AG04450 (cell line): Measurements from ENCODE around the gene FXN. TPM values are rescaled to one million over a fixed set of nuclear protein-coding genes. Genes with fewer than 3 reads are reported as not detected.

Source experiments
- CTCF ChIA-PET: fragments of 300-600, 350-600 bp; formaldehyde crosslinking; extraction: SDS; loops from one replicate; lab custom pipeline; 2022; ENCODE audit warnings: antibody characterized with exemption, inconsistent platforms; lab: Charles Lee
- POLR2A ChIA-PET: fragments of 350-600 bp; formaldehyde crosslinking; extraction: SDS; loops from one replicate; lab custom pipeline; 2021; ENCODE audit warnings: antibody characterized with exemption, inconsistent platforms; lab: Yijun Ruan, JAX
- DNase-seq: peaks from one replicate; pipeline ENCODE4 v3.0.0-alpha.2; 2011; ENCODE audit warnings: low read depth, low spot score
- H3K27ac ChIP-seq: one replicate; pipeline ENCODE4 v1.5.1; 2012; ENCODE audit warnings: low read depth, low read length, control low read depth
- H3K27me3 ChIP-seq: one replicate; pipeline ENCODE4 v1.6.0; 2012; ENCODE audit warnings: low read length; ENCODE audit not compliant: control insufficient read depth, insufficient read depth
- H3K4me3 ChIP-seq: 2 replicates; pipeline ENCODE4 v1.5.1; 2011; ENCODE audit warnings: mild to moderate bottlenecking, low read depth, low read length, control low read depth
- H3K9me3 ChIP-seq: 2 replicates; pipeline ENCODE4 v1.5.1; 2012; ENCODE audit warnings: low read length; ENCODE audit not compliant: control insufficient read depth, insufficient read depth
- polyA plus RNA-seq: library from polyadenylated mRNA; depleted of rRNA; stranded (reverse); fragments of >200 nt; gene quantifications from 2 replicates; pipeline ENCODE4 v1.2.3, GENCODE V29; 2011
- TF ChIP-seq, protein P1 (sequence below): IDR thresholded peaks from 2 replicates; pipeline ENCODE4 v1.5.1; 2011; ENCODE audit warnings: low read depth, low read length, control low read depth, inconsistent platforms

Gene FXN
- polyA plus RNA-seq, 1 experiment = 18.0 TPM

DNA sequence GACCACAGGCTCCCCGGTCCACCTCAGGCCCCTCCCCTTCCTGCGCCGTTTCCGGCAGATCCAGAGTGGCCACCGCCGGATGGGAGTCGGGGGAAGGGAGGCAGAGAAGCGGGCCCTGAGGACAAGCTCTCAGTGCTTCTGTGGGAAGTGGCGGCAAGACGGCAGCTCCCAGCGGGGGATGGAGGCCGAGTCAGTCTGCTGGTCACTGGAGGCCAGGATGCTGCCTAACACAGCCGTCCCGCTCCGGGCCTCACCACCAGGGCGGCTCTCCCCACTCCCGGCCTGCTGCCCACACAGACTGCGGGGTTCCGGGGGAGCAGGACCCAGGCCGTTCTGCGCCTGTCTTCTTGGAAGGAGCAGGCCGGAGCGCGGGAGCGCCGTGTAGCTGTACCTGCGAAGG, 31.4 kb downstream of the FXN start:
- POLR2A ChIA-PET = interaction anchor here (0.6 kb wide), 1 partner anchor 356 kb away, joined by 4 read pairs; no protein-coding TSS in a partner anchor
- CTCF ChIA-PET = no interaction called here

GRCh38 chr9:69070201-69070600, 34.6 kb downstream of the FXN start:
- CTCF ChIA-PET = no interaction called here
- no peaks in the 10 kb centered on the region for H3K27me3 ChIP-seq
- no peak overlapping the region for H3K27ac ChIP-seq
- no peak overlapping the region for H3K4me3 ChIP-seq
- TF ChIP-seq, protein P1, sequence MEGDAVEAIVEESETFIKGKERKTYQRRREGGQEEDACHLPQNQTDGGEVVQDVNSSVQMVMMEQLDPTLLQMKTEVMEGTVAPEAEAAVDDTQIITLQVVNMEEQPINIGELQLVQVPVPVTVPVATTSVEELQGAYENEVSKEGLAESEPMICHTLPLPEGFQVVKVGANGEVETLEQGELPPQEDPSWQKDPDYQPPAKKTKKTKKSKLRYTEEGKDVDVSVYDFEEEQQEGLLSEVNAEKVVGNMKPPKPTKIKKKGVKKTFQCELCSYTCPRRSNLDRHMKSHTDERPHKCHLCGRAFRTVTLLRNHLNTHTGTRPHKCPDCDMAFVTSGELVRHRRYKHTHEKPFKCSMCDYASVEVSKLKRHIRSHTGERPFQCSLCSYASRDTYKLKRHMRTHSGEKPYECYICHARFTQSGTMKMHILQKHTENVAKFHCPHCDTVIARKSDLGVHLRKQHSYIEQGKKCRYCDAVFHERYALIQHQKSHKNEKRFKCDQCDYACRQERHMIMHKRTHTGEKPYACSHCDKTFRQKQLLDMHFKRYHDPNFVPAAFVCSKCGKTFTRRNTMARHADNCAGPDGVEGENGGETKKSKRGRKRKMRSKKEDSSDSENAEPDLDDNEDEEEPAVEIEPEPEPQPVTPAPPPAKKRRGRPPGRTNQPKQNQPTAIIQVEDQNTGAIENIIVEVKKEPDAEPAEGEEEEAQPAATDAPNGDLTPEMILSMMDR = no peak
- H3K9me3 ChIP-seq = no peaks in the 10 kb centered on the region; the same call in 1 of the 2 replicates
- DNase-seq = no peak
- POLR2A ChIA-PET = no interaction called here

More for the DNA sequence above, 31.4 kb downstream of the FXN start:
- no peak for DNase-seq
- H3K27me3 ChIP-seq = no peaks in the 10 kb centered on the region
- H3K9me3 ChIP-seq = no peaks in the 10 kb centered on the region; the same call in 1 of the 2 replicates
- TF ChIP-seq, protein P1 = no peak
- no peak overlapping the region for H3K27ac ChIP-seq
- H3K4me3 ChIP-seq = no peak overlapping the region

DNA sequence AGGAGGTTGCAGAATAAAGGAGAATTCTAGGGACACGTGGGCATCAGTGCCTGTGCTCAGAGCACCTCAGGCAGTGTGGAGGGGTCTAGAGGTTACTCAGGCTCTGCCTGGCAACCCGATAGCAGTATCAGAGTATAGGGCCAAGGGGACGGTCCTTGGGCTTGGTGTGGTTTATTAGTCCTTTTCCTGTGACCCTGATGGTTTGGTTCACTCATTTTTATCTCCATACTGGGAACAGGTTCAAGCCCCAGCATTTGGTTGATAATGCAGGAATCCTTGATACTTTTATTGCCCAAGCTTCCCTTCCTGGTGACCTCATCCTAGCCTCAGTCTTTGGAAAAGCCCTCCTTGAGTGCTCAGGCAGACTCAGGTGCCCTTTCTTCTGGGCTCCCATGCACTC, 35.5 kb downstream of the FXN start:
- Histone ChIP-seq H3K9me3 (no peaks in the 10 kb centered on the region; the same call in 1 of the 2 replicates), H3K27me3 (no peaks in the 10 kb centered on the region), H3K4me3 (no peak overlapping the region), H3K27ac (no peak overlapping the region)
- ChIA-PET CTCF (no interaction called here), POLR2A (no interaction called here)
- TF ChIP-seq, protein P1 = no peak
- DNase-seq = no peak

DNA sequence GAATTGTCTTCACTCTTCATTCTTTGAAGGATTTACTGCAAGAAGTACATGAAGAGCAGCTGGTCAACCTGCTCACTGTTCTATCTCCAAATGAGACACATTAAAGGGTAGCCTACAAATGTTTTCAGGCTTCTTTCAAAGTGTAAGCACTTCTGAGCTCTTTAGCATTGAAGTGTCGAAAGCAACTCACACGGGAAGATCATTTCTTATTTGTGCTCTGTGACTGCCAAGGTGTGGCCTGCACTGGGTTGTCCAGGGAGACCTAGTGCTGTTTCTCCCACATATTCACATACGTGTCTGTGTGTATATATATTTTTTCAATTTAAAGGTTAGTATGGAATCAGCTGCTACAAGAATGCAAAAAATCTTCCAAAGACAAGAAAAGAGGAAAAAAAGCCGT, 37.6 kb downstream of the FXN start:
- Histone ChIP-seq H3K27ac (no peak overlapping the region), H3K9me3 (no peaks in the 10 kb centered on the region), H3K4me3 (no peak overlapping the region), H3K27me3 (no peaks in the 10 kb centered on the region)
- ChIA-PET CTCF (interaction anchor here (2.0 kb wide), 1 partner anchor 120 kb away, joined by 7 read pairs; no protein-coding TSS in a partner anchor), POLR2A (no interaction called here)
- no peak for DNase-seq
- TF ChIP-seq, protein P1 = no peak

DNA sequence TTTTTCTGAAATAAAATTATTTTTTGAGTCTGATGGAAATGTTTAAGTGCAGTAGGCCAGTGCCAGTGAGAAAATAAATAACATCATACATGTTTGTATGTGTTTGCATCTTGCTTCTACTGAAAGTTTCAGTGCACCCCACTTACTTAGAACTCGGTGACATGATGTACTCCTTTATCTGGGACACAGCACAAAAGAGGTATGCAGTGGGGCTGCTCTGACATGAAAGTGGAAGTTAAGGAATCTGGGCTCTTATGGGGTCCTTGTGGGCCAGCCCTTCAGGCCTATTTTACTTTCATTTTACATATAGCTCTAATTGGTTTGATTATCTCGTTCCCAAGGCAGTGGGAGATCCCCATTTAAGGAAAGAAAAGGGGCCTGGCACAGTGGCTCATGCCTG, 39.2 kb downstream of the FXN start:
- Histone ChIP-seq H3K4me3 (no peak overlapping the region), H3K27me3 (no peaks in the 10 kb centered on the region), H3K27ac (no peak overlapping the region), H3K9me3 (no peaks in the 10 kb centered on the region)
- no peak for DNase-seq
- TF ChIP-seq, protein P1 = no peak
- CTCF ChIA-PET = interaction anchor here (0.6 to 2.0 kb wide), 3 partner anchors 24 to 118 kb away, joined by 3 to 10 read pairs (median 7); no protein-coding TSS in a partner anchor
- POLR2A ChIA-PET = no interaction called here
